Measurements from ENCODE around the gene TRIP10. TPM values are rescaled to one million over a fixed set of nuclear protein-coding genes. Genes with fewer than 3 reads are reported as not detected.

The TRIP10 gene
- total RNA-seq, 1 donor, result 50.1 TPM

DNA sequence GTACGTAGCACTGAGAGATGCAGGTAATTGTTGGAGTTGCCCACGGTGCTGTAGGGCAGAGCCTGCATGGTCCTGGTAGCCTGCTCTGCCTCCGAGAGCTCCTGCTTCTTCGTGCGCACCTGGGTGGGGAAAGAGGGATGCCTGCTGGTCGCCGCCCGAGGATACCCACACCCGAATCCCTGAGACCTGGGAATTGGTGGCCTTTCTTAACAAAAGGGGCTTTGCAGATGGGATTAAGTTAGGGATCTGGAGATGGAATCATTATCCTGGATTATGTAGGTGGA lies 28.5 kb upstream of the TRIP10 start:
- no peak overlapping the region for H3K4me3 ChIP-seq (ENCODE audit: low read depth, low read length)
- TF ChIP-seq CTCF (IDR thresholded peaks at IDR 0.05; ENCODE audit: insufficient read depth, low read depth, low read length), result no peak
- DNase-seq (ENCODE audit: low read depth), result no peak

DNA sequence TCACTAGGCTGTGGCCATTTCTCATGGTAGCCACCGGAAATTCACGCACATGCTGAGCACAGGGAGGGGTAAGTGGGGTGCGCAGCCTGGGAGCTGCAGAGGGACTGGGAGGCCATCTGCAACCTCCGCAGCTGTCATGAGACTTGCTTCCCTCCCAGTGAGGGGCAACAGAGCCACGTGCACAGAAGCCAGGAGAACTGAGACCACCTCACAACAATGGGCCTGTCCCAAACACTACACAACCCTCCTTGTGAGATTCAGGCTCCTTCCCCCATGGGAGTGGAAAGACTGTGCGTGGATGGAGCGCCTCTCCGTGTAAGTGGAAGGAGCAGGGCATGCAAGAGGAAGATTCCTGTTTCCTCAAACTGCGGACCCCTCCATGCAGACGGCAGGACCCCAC lies 27.9 kb upstream of the TRIP10 start:
- no peak overlapping the region for H3K4me3 ChIP-seq (ENCODE audit: low read depth, low read length)
- no peak for TF ChIP-seq CTCF (IDR thresholded peaks at IDR 0.05; ENCODE audit: insufficient read depth, low read depth, low read length)
- no peak for DNase-seq (ENCODE audit: low read depth)

- no peak for DNase-seq (ENCODE audit: low read depth)
- TF ChIP-seq CTCF (IDR thresholded peaks at IDR 0.05; ENCODE audit: insufficient read depth, low read depth, low read length), result no peak
- H3K4me3 ChIP-seq (ENCODE audit: low read depth, low read length), result no peak overlapping the region
Observed at GRCh38 chr19:6712231-6712630, 27.2 kb upstream of the TRIP10 start.

- TF ChIP-seq CTCF (IDR thresholded peaks at IDR 0.05; ENCODE audit: insufficient read depth, low read depth, low read length), result no peak
- no peak for DNase-seq (ENCODE audit: low read depth)
Observed at GRCh38 chr19:6712692-6713670, 26.5 kb upstream of the TRIP10 start.

DNA sequence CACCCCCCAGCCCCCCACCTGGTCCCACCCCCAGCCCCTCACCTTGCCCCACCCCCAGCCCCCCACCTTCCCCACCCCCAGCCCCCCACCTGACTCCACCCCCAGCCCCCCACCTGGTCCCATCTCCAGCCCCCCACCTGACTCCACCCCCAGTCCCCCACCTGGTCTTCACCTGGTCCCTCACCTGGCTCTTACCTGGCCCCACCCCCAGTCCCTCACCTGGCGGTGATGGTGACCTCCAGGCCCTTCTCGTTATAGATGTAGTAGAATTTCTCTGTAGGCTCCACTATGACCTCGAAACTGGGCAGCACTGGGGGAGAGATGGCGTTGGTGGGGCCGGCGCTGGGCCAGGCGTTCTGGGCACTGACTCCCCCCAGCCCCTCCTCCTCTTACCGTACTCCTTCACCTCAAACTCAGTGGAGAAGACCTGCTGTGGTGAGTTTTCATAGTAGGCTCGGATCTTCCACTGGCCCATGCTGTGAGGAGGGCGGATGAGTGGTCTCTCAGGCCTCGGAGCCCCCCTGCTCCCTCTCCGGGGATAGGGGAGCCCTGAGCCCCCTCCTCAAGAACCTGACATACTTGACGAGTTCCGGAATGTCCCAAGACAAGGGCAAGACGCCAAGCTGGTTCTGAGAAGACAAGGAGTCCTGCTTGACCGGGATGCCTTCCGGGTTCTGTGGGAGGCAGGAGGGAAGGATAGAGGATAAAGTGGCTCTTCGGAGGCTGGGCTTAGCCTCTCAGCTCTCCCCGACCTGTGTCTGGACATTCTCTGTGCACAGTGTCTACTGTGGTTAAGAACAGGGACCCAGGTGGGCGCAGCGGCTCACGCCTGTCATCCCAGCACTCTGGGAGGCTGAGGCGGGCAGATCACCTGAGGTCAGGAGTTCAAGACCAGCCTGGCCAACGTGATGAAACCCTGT lies 25.4 kb upstream of the TRIP10 start:
- no peak overlapping the region for H3K4me3 ChIP-seq (ENCODE audit: low read depth, low read length)
- no peak for DNase-seq (ENCODE audit: low read depth)
- TF ChIP-seq CTCF (IDR thresholded peaks at IDR 0.05; ENCODE audit: insufficient read depth, low read depth, low read length), result no peak

More at GRCh38 chr19:6712692-6713670, 26.5 kb upstream of the TRIP10 start:
- no peak overlapping the region for H3K4me3 ChIP-seq (ENCODE audit: low read depth, low read length)

DNA sequence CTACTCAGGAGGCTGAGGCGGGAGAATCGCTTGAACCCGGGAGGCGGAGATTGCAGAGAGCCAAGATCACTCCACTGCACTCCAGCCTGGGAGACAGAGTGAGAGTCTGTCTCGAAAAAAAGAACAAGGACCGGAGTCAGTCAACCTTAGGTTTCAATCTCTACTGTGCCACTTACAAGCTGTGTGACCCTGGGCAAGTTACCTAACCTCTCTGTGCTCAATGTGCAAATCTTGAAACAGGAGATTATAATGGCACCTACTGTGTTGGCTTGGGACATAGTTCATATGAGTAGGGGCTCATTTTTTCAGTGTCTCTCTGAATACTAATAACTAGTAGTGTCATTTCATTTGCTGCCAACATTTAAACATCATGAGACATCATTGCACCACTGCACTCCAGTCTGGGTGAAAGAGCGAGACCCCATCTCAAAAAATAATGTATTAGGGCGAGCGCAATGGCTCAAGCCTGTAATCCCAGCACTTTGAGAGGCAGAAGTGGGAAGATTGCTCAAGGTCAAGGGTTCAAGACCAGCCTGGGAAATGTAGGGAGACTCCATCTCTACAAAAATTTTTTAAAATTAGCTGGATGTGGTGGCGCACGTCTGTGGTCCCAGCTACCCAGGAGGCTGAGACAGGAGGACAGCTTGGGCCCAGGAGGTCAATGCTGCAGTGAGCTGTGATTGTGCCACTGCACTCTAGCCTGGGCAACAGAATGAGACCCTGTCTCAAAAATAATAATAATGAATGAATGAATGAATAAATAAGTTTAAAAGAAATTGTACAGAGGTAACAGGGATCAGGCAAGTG lies 24.5 kb upstream of the TRIP10 start:
- no peak for DNase-seq (ENCODE audit: low read depth)
- no peak overlapping the region for H3K4me3 ChIP-seq (ENCODE audit: low read depth, low read length)
- no peak for TF ChIP-seq CTCF (IDR thresholded peaks at IDR 0.05; ENCODE audit: insufficient read depth, low read depth, low read length)
